ENCODE measurements around the gene NFIB.

Gene NFIB

DNA sequence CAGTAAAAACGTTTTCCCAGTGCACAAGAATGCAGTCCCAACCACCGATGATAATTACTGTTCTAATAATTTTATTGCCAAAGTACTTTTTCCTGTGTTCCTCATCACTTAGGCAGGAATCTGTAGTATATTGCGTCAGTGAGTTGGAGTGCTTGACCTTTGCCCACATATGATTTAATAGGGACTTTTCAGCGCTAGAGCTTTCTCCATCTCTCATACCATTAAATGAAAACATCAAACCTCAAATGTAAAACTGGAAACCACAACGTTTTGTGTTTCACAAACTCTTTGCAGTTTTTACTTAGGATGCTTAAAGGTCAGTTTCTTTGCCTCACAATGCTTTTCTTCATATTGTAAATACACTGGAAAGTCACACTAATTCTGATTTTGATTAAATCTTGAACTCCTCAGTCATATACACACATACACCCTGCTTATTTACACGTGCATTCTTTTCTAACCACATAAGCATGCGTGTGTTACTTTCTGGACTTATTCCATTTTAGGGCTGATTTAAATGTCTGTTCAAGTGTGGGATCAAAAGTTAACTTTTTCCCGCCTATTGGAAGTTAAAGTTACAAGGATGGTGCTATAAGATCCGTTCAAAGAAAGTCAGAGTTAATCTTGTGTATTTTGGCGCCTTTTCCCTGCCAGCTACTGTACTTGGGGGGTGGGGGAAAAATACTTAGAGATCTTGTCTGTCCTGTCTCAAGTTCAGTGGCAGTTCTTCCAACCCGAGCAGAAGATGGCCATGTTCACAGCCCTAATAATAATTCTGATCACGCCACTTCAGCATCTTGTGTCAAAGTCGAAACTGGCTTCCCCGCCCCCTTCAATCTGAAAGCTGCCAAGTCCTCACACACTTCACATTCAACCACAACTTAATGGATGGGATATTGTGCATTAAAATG lies 6.6 kb upstream of the NFIB start:
- DNase-seq (ENCODE audit: low spot score): peak; percentile 76

- no peak for DNase-seq (ENCODE audit: low spot score)
Observed at GRCh38 chr9:14318934-14319580, 5.1 kb upstream of the NFIB start.

GRCh38 chr9:14318361-14318760 lies 4.4 kb upstream of the NFIB start:
- no peak for DNase-seq (ENCODE audit: low spot score)

DNA sequence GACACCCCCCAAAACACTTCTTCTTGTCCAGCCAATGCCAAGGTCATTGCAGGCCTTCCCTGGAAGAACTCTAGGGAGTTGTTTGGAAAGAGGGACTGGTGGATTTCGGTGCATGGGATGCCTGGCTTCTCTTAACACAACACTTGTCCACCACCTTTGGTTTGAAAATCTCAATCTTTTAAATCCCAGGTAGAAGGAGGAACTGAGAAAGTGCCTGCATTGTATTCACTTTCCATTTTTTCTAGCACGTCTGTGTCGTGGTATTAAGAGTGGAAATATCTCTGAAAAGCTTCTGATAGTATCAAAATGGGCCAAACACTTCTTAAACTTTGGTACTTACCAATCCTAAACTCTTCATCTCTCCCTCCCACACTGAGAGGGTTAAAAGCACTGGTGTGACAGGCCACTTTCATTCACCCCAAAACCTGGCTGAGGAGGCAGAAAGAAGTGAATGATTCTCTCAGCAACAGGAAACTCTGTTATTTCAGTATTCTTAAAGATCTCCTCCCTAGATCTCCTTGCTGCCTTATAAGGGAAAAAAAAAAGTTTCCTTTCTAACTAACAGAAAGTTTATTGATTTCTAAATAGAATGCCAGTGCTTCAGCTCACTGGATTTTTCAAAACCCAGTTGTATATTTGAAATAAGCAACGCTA lies 3.9 kb upstream of the NFIB start:
- no peak for DNase-seq (ENCODE audit: low spot score)

- peak; percentile 64 for DNase-seq (ENCODE audit: low spot score)
Observed at GRCh38 chr9:14316602-14317300, 2.8 kb upstream of the NFIB start.

- no peak for DNase-seq (ENCODE audit: low spot score)
Observed at GRCh38 chr9:14315875-14316601, 2.1 kb upstream of the NFIB start.

- DNase-seq (ENCODE audit: low spot score): peak; percentile 90
Observed at GRCh38 chr9:14314929-14315874, 1.3 kb upstream of the NFIB start.

GRCh38 chr9:14314424-14314928 lies 535 bp upstream of the NFIB start:
- DNase-seq (ENCODE audit: low spot score): peak; percentile 83

DNA sequence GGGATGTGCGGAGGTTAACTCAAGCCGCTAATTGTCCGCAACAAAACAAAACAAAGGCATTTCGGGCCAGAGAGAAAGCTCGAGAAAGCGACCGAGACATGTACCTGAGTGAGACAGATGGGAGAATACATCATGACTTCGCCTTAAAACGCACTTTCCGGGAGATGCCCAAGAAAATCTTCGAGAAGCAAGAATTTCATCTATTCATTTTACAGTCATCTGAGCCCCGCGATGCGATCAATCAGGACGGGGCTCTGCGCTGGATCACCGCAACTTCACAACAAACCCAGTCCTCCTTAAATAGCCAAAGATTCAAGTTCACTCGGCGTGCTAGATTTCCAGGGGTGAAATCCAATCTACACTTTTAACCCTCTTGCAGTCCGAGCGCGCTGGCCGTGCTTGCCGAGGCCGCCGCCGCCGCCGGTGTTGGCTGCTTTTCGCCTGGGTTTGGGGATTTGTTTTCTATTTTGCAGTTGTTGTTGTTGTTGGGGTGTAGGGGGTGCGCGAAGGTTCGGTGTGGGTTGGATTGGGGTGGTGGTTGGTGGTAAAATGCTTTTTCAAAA lies 482 bp downstream of the NFIB start:
- DNase-seq (ENCODE audit: low spot score): no peak

DNA sequence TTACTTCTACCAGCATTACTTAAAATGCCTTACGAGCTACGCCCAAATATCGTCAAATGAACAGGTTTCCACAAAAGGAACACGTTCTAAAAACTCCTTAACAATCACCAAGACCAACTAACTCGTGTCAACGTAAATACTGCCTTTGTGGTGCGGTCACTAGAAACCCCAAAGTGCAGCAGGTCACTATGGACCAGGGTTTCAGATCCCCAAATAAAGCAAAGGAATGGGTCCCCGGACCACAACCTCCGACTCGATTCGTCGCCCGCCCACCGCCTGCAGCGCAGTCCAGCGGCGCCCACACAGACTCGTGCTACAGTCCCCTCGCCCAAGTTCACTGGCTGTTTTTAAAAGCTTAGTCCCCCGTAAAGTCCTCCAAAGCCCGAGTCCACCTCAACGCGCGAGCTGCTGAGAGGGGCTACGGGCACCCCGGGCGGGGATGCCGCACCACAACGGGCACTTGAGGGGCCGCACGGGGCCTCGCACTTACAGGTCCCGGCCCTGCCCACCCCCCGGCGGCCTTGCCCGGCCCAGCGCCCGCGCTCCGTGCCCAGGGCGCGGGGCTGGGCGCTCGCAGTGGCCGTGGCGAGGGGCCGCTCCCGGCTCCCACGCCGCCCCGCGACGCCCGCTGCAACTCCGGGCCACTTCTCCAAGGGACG lies 1.1 kb downstream of the NFIB start:
- DNase-seq (ENCODE audit: low spot score): no peak

DNA sequence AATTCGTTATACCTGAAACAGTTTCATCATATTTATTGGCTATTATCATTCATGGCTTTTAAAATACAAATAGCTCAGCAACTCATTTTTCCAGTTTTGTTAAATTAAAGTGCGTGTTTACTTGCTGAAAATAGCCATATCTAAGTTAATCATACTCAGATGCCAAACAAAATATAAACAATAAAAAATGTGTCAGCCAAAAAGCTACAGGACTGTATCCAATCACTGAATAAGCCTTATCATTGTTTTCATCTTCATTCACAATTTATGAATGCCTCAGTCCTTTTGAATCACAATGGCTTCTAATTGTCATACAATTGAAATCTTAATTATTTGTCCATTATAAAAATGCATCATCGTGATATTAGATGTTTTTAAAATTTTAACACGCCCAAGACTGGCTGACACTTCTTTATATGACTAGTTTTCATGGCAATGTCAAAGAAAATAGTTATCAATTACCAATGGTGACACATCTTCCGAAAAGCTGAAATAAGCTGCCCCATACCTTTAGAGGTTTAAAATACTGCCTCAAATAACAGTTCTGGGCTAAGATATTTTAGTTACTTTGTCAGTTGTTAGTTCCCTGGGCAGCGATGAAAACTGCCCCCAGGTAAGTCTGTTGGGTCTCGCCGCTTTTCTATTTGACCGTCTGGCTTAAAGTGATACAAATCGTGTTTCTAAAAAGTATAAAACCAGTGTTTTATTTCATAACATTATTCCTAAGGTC lies 1.8 kb downstream of the NFIB start:
- DNase-seq (ENCODE audit: low spot score): no peak

- DNase-seq (ENCODE audit: low spot score): no peak
Observed at GRCh38 chr9:14311171-14311949, 2.6 kb downstream of the NFIB start.

DNA sequence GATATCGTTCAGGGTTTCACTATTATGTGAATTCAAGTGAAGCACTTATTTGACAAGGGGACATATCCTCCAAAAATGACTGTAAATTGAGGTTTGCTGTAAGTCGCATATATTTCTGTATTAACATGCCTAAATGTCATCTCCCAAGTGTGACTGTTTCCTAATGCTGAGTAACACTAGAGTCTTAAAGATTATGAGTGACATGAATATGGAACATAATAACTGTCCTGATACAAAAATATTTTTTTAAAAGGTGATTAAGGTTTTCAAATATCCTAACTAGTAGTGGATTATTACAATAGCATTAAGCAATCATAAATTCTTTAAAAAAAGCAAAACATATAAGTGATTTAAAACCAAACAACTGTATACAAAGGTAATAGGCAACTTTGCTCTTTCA lies 3.6 kb downstream of the NFIB start:
- DNase-seq (ENCODE audit: low spot score): no peak

- DNase-seq (ENCODE audit: low spot score): no peak
Observed at GRCh38 chr9:14309403-14309802, 4.5 kb downstream of the NFIB start.

GRCh38 chr9:14308853-14309145 lies 5.1 kb downstream of the NFIB start:
- no peak for DNase-seq (ENCODE audit: low spot score)

- peak; percentile 78 for DNase-seq (ENCODE audit: low spot score)
Observed at GRCh38 chr9:14307989-14308852, 5.7 kb downstream of the NFIB start.

Measured in Ammon's horn (tissue), 1 donor.